GM18499 (cell line): Measurements from ENCODE around the gene TEC.

Experiments used
- ATAC-seq: cut with Tn5 transposase; IDR thresholded peaks from one replicate; pipeline ENCODE4 v1.9.1; 2021; ENCODE audit warnings: moderate number of reproducible peaks; ENCODE audit not compliant: insufficient read depth, unreplicated experiment

Gene TEC

GRCh38 chr4:48103483-48104139, 166.0 kb downstream of the TEC start:
- peak; percentile 76 for ATAC-seq

- ATAC-seq, result no peak
Observed at GRCh38 chr4:48102303-48102702, 167.3 kb downstream of the TEC start.

- no peak for ATAC-seq
Observed at GRCh38 chr4:48100256-48100655, 169.4 kb downstream of the TEC start.

- no peak for ATAC-seq
Observed at GRCh38 chr4:48095441-48095840, 174.2 kb downstream of the TEC start.

GRCh38 chr4:48093991-48094416, 175.6 kb downstream of the TEC start:
- no peak for ATAC-seq

GRCh38 chr4:48090621-48091020, 179.0 kb downstream of the TEC start:
- ATAC-seq, result no peak

- ATAC-seq, result no peak
Observed at GRCh38 chr4:48085821-48086589, 183.6 kb downstream of the TEC start.
